Nephron (organoid): Measurements from ENCODE around the gene ZSWIM6.

Source experiments
- H3K27ac Mint-ChIP-seq, 3 experiments: 2 replicates each; pipeline ENCODE4 v1.8.0; 2020; ENCODE audit warnings: mixed read lengths in 3 of 3, mild to moderate bottlenecking in 2 of 3, moderate library complexity in 1 of 3
- H3K27me3 Mint-ChIP-seq: 2 replicates; pipeline ENCODE4 v1.8.0; 2021; ENCODE audit warnings: low read depth, mild to moderate bottlenecking, moderate library complexity, mixed read lengths
- H3K36me3 Mint-ChIP-seq: 2 replicates; pipeline ENCODE4 v1.8.0; 2020; ENCODE audit warnings: low read depth, mixed read lengths
- H3K4me1 Mint-ChIP-seq: 2 replicates; pipeline ENCODE4 v1.8.0; 2020; ENCODE audit warnings: mixed read lengths
- H3K4me3 Mint-ChIP-seq, 3 experiments: 2 replicates each; pipeline ENCODE4 v1.8.0; 2020; ENCODE audit warnings: mild to moderate bottlenecking in 3 of 3, mixed read lengths in 3 of 3, moderate library complexity in 2 of 3
- H3K9me3 Mint-ChIP-seq: 2 replicates; pipeline ENCODE4 v1.8.0; 2020; ENCODE audit warnings: mixed read lengths
- CTCF ChIP-seq, 3 experiments: fragments of 200-600 bp; sonication (generic); IDR thresholded peaks; one replicate each; pipeline ENCODE4 v1.5.0; 2021; ENCODE audit warnings: antibody characterized with exemption in 3 of 3; ENCODE audit not compliant: unreplicated experiment in 3 of 3

The ZSWIM6 gene

DNA sequence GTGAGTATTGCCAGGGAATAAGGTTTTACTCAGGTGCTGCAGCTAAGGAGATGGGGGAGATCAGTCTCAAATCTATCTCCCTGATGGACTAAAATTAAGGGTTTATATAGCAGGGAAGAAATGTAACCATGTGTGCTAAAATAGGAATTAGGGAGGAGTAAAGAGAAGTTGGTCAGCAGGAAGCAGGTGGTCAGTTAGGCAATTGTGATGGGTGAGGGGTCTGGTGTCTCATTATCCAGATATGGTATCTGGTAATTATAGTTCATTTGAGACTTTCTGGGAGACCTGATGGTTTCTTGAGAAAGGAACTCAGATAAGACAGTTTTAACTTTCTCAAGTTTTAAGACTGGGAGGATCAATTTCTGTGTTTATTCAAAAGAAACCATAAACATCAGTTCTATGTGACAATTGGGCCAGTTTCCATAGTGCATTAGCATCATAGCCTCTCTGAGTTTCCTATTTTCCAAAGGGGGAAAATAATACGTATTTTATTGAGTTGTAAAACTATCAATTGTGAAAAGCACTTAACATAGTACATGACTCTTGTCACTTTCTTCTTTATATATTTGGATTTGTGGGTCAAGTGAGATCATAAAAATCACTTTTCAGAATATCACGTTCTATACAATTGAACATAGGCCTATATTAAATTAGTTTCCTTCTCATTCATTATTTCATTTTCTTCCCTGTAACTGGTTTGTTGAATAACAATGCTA is 115.9 kb downstream of the ZSWIM6 start:
- no peak overlapping the region for H3K4me3 Mint-ChIP-seq
- TF ChIP-seq CTCF (IDR thresholded peaks at IDR 0.05; ENCODE audit: unreplicated experiment in 3 of 3): no peak

GRCh38 chr5:61449804-61450492 is 117.9 kb downstream of the ZSWIM6 start:
- no peaks in the 10 kb centered on the region for H3K27me3 Mint-ChIP-seq
- TF ChIP-seq CTCF (IDR thresholded peaks at IDR 0.05; ENCODE audit: unreplicated experiment in 3 of 3): no peak
- H3K36me3 Mint-ChIP-seq: peaks cover 48% of the 10 kb centered on the region
- H3K27ac Mint-ChIP-seq: peak overlapping the region in 2 of 3 experiments; percentile 26 to 38
- H3K9me3 Mint-ChIP-seq: peaks cover 22% of the 10 kb centered on the region
- peaks cover 17% of the 10 kb centered on the region for H3K4me1 Mint-ChIP-seq
- H3K4me3 Mint-ChIP-seq: no peak overlapping the region

More for the DNA sequence above, 115.9 kb downstream of the ZSWIM6 start:
- peaks cover 26% of the 10 kb centered on the region for H3K9me3 Mint-ChIP-seq
- no peaks in the 10 kb centered on the region for H3K27me3 Mint-ChIP-seq
- no peak overlapping the region for H3K27ac Mint-ChIP-seq
- peaks cover 17% of the 10 kb centered on the region for H3K4me1 Mint-ChIP-seq
- H3K36me3 Mint-ChIP-seq: peaks cover 58% of the 10 kb centered on the region

DNA sequence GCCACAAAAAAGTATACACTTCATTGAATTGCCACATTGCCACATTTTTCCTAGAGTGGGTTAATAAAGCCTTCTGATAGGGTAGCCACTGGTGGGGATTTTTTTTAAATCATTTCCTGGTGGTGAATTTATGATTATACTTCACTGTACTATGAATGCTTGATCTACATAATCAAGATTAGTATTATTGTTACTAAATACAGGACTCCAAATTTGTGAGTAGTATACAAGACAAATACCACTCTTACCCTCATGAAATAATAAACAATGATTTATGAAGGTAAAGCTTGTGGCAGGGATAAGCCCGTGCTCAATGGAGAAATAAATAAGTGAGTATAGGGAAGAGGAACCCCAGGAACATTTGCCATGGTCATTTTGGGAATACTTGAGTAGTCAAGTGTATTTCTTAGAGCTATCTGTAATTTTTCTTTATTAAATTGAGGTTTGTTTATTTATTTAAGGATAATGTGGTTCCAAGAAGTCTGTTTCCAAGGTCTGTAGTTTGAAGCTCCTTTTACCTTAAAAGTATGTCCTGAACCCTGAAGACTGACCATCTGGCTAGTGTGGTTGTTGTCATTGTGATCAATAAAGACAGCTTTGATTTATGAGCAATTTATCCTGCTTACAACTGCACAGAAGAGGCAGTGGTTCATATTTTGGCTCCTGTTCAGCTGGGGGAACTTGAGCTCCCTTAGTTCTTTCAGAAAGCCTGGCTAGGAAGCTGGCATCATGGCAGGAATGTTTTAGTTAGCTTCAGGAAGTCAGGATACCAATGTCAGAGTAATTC is 118.6 kb downstream of the ZSWIM6 start:
- peaks cover 41% of the 10 kb centered on the region for H3K36me3 Mint-ChIP-seq
- H3K27ac Mint-ChIP-seq: no peak overlapping the region
- peaks cover 17% of the 10 kb centered on the region for H3K4me1 Mint-ChIP-seq
- no peaks in the 10 kb centered on the region for H3K27me3 Mint-ChIP-seq
- no peak overlapping the region for H3K4me3 Mint-ChIP-seq
- peaks cover 20% of the 10 kb centered on the region for H3K9me3 Mint-ChIP-seq
- no peak for TF ChIP-seq CTCF (IDR thresholded peaks at IDR 0.05; ENCODE audit: unreplicated experiment in 3 of 3)

DNA sequence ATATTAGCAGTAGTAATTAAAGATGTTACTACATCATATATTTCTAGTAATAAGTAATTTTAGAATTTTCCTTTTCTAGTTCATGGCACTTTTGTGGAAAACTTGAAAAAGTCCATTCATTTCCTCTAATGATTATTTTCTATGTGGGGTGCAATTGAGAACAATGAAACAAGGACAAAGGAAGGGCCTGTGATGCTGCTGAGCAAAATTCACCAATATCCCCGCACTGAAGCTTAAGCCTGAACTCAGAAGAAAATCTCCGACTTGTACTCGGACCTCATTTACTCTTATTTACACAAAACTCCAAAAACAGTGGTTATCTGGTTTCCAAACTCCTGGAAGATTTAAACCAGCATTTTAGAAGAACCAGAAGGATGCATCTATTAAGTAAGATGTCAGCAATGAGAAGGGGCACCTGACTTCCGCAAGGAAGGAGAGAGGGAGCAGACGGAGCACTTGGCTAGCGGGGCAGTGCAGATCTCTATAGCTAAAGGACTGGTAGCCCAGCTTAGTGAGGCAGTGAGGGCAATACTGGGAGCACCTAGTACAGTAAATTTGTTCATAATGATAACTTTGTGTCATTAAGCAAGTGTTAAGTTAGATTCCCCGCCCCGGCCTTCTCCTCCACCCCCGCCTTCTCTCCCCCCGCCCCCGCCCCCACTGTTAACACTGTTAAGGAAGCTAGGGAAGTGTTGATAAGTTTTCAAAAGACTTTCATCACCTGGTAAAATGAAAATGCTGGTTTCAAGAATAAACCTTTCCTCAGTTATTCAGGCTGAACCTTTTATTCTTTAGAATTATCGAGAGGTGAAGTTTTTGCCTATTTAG is 123.3 kb downstream of the ZSWIM6 start:
- peaks cover 4% of the 10 kb centered on the region for H3K36me3 Mint-ChIP-seq
- no peaks in the 10 kb centered on the region for H3K9me3 Mint-ChIP-seq
- H3K4me1 Mint-ChIP-seq: peaks cover 14% of the 10 kb centered on the region
- H3K4me3 Mint-ChIP-seq: no peak overlapping the region
- no peak overlapping the region for H3K27ac Mint-ChIP-seq
- no peak for TF ChIP-seq CTCF (IDR thresholded peaks at IDR 0.05; ENCODE audit: unreplicated experiment in 3 of 3)
- H3K27me3 Mint-ChIP-seq: no peaks in the 10 kb centered on the region

DNA sequence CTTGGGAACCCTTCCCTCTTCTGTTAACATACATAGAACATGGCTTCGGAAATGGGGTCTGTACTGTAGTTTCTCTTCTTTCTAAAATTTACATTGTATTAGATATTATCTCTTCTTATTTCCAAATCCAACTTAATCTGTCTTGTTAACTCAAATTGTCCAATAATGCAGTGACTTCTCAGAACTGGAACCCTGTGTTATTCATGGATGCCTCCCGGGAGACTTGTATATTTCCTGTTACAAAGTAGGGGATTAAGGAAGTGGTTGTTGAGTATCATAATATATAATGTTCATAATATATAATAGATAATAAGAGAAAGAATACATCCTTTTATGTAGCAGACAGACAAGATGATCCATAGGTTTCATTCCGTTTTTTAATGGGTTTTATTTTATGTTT is 128.4 kb downstream of the ZSWIM6 start:
- no peaks in the 10 kb centered on the region for H3K36me3 Mint-ChIP-seq
- no peak overlapping the region for H3K4me3 Mint-ChIP-seq
- peaks cover 37% of the 10 kb centered on the region for H3K4me1 Mint-ChIP-seq
- H3K27me3 Mint-ChIP-seq: no peaks in the 10 kb centered on the region
- TF ChIP-seq CTCF (IDR thresholded peaks at IDR 0.05; ENCODE audit: unreplicated experiment in 3 of 3): no peak
- no peak overlapping the region for H3K27ac Mint-ChIP-seq
- H3K9me3 Mint-ChIP-seq: no peaks in the 10 kb centered on the region
